Karpas-422 (cell line): ENCODE results near the gene DUSP12. TPM values are rescaled to one million over a fixed set of nuclear protein-coding genes. Genes with fewer than 3 reads are reported as not detected.

Experiments used
- DNase-seq: peaks from one replicate; pipeline ENCODE4 v3.0.0-alpha.2; 2015
- H2AFZ ChIP-seq: fragments of 200-600 bp; sonication (generic); 2 replicates; pipeline ENCODE4 v1.6.1; 2014; ENCODE audit warnings: antibody characterized with exemption, low read length, mixed read lengths
- H3K27ac ChIP-seq: fragments of 200-600 bp; sonication (generic); 2 replicates; pipeline ENCODE4 v1.5.1; 2014; ENCODE audit warnings: mild to moderate bottlenecking, low read length, moderate library complexity
- H3K27me3 ChIP-seq: fragments of 200-600 bp; sonication (generic); 2 replicates; pipeline ENCODE4 v1.6.1; 2014; ENCODE audit warnings: low read length, mixed read lengths
- H3K36me3 ChIP-seq: fragments of 200-600 bp; sonication (generic); 2 replicates; pipeline ENCODE4 v1.6.1; 2014; ENCODE audit warnings: low read length, mixed read lengths; ENCODE audit not compliant: insufficient read depth
- H3K4me1 ChIP-seq: fragments of 200-600 bp; sonication (generic); 2 replicates; pipeline ENCODE4 v1.6.1; 2014; ENCODE audit warnings: mild to moderate bottlenecking, low read length, mixed read lengths
- H3K4me2 ChIP-seq: fragments of 200-600 bp; sonication (generic); 2 replicates; pipeline ENCODE4 v1.6.1; 2014; ENCODE audit warnings: low read length, low read depth, mild to moderate bottlenecking; ENCODE audit not compliant: poor library complexity, severe bottlenecking
- H3K4me3 ChIP-seq: fragments of 200-600 bp; sonication (generic); 2 replicates; pipeline ENCODE4 v1.5.1; 2014; ENCODE audit warnings: mild to moderate bottlenecking, antibody characterized with exemption, low read length, mixed read lengths
- H3K79me2 ChIP-seq: fragments of 200-600 bp; sonication (generic); 2 replicates; pipeline ENCODE4 v1.6.1; 2014; ENCODE audit warnings: mild to moderate bottlenecking, low read length, mixed read lengths
- H3K9ac ChIP-seq: fragments of 200-600 bp; sonication (generic); 2 replicates; pipeline ENCODE4 v1.6.0; 2014; ENCODE audit warnings: low read length
- H3K9me2 ChIP-seq: fragments of 200-600 bp; sonication (generic), shearing (Covaris generic); replicated peaks from 2 replicates; pipeline ENCODE4 v1.6.0; 2014; ENCODE audit warnings: mild to moderate bottlenecking, low read length, moderate library complexity; ENCODE audit not compliant: insufficient read depth
- H3K9me3 ChIP-seq: fragments of 300-700, 200-600 bp; sonication (generic); 2 replicates; pipeline ENCODE4 v1.6.1; 2014; ENCODE audit warnings: low read length, mixed read lengths
- H4K20me1 ChIP-seq: fragments of 200-600 bp; sonication (generic); 2 replicates; pipeline ENCODE4 v1.6.1; 2014; ENCODE audit warnings: mild to moderate bottlenecking, antibody characterized with exemption, low read length, low read depth; ENCODE audit not compliant: insufficient read depth
- small RNA-seq: library from RNA; depleted of rRNA; stranded (forward); fragments of <200 nt; gene quantifications from one replicate; pipeline ENCODE3, GENCODE V24; 2014
- total RNA-seq: library from RNA; depleted of rRNA; stranded (reverse); fragments of >200 nt; shearing (Covaris generic); gene quantifications from 2 replicates; pipeline ENCODE4 v1.2.3, GENCODE V29; 2014; ENCODE audit warnings: low replicate concordance; rRNA removed

DUSP12 gene
- total RNA-seq, 1 experiment from 2014 or later = 87.8 TPM

GRCh38 chr1:161799792-161800191 is 50.2 kb downstream of the DUSP12 start:
- H3K27me3 ChIP-seq = no peaks in the 10 kb centered on the region
- H3K4me2 ChIP-seq = peak overlapping the region; percentile 48
- no peaks in the 10 kb centered on the region for H3K9me2 ChIP-seq
- H3K9ac ChIP-seq = no peak overlapping the region
- H3K4me1 ChIP-seq = peaks cover 18% of the 10 kb centered on the region
- peak overlapping the region; percentile 38 for H3K27ac ChIP-seq
- H3K9me3 ChIP-seq = no peaks in the 10 kb centered on the region
- H4K20me1 ChIP-seq = no peaks in the 10 kb centered on the region
- H3K4me3 ChIP-seq = no peak overlapping the region
- peaks cover 40% of the 10 kb centered on the region for H3K79me2 ChIP-seq
- H2AFZ ChIP-seq = no peak overlapping the region
- DNase-seq = peak; percentile 64
- peaks cover 67% of the 10 kb centered on the region for H3K36me3 ChIP-seq

- H3K27ac ChIP-seq = no peak overlapping the region
- no peak overlapping the region for H2AFZ ChIP-seq
These were observed 52.4 kb downstream of the DUSP12 start for GRCh38 chr1:161801955-161802354.

GRCh38 chr1:161803181-161803580 is 53.6 kb downstream of the DUSP12 start:
- no peak overlapping the region for H3K27ac ChIP-seq
- H2AFZ ChIP-seq = no peak overlapping the region
- H3K4me2 ChIP-seq = no peak overlapping the region
- H3K4me3 ChIP-seq = no peak overlapping the region
- no peaks in the 10 kb centered on the region for H3K9me3 ChIP-seq
- no peaks in the 10 kb centered on the region for H3K27me3 ChIP-seq
- no peaks in the 10 kb centered on the region for H3K9me2 ChIP-seq
- peaks cover 26% of the 10 kb centered on the region for H3K4me1 ChIP-seq
- H4K20me1 ChIP-seq = no peaks in the 10 kb centered on the region
- no peak for DNase-seq
- peaks cover 44% of the 10 kb centered on the region for H3K79me2 ChIP-seq
- no peak overlapping the region for H3K9ac ChIP-seq
- peaks cover 55% of the 10 kb centered on the region for H3K36me3 ChIP-seq

More at GRCh38 chr1:161801955-161802354, 52.4 kb downstream of the DUSP12 start:
- peaks cover 37% of the 10 kb centered on the region for H3K79me2 ChIP-seq
- peaks cover 18% of the 10 kb centered on the region for H3K4me1 ChIP-seq
- H4K20me1 ChIP-seq = no peaks in the 10 kb centered on the region
- no peak overlapping the region for H3K4me2 ChIP-seq
- no peak overlapping the region for H3K4me3 ChIP-seq
- peaks cover 57% of the 10 kb centered on the region for H3K36me3 ChIP-seq
- DNase-seq = no peak
- H3K27me3 ChIP-seq = no peaks in the 10 kb centered on the region
- no peaks in the 10 kb centered on the region for H3K9me3 ChIP-seq
- no peaks in the 10 kb centered on the region for H3K9me2 ChIP-seq
- H3K9ac ChIP-seq = no peak overlapping the region

- H3K9ac ChIP-seq = no peak overlapping the region
- H3K36me3 ChIP-seq = peaks cover 61% of the 10 kb centered on the region
- H3K79me2 ChIP-seq = peaks cover 52% of the 10 kb centered on the region
- peaks cover 9% of the 10 kb centered on the region for H3K9me3 ChIP-seq
- H3K9me2 ChIP-seq = no peaks in the 10 kb centered on the region
- no peak overlapping the region for H3K27ac ChIP-seq
- H3K4me2 ChIP-seq = no peak overlapping the region
- H4K20me1 ChIP-seq = no peaks in the 10 kb centered on the region
- H3K4me1 ChIP-seq = peaks cover 10% of the 10 kb centered on the region
- H3K27me3 ChIP-seq = no peaks in the 10 kb centered on the region
- DNase-seq = no peak
- no peak overlapping the region for H2AFZ ChIP-seq
- no peak overlapping the region for H3K4me3 ChIP-seq
These were observed 56.0 kb downstream of the DUSP12 start for GRCh38 chr1:161805399-161806197.

Small RNA genes lying within 50 kb of the gene (small RNA-seq; reads per million reads assigned to genes)
- not detected for gene RN7SL466P

Other genes with a start within 250 kb of the DUSP12 start
- gene FCGR2A, start 244.3 kb upstream of the DUSP12 start, total RNA-seq = 3.9 and 4.6 TPM in 2 replicates
- gene HSPA6, start 225.2 kb upstream of the DUSP12 start, total RNA-seq = 14.6 and 31.9 TPM in 2 replicates
- gene FCGR3A, start 200.0 kb upstream of the DUSP12 start, total RNA-seq = not detected in 2 replicates
- not detected in 2 replicates for gene FCGR3B, start 118.6 kb upstream of the DUSP12 start, total RNA-seq
- gene FCGR2B, start 86.6 kb upstream of the DUSP12 start, total RNA-seq = 523 and 581 TPM in 2 replicates
- gene FCRLA, start 42.6 kb upstream of the DUSP12 start, total RNA-seq = 637 and 924 TPM in 2 replicates
- gene FCRLB, start 28.2 kb upstream of the DUSP12 start, total RNA-seq = 937 and 1,205 TPM in 2 replicates
- gene ATF6, start 16.5 kb downstream of the DUSP12 start, total RNA-seq = 21.6 and 36.5 TPM in 2 replicates